K562 (cell line): ENCODE data around the gene PGAP2. TPM values are rescaled to one million over a fixed set of nuclear protein-coding genes. Genes with fewer than 3 reads are reported as not detected.
A peak's percentile ranks its signal among the peaks of the same experiment; 100 is the strongest.

Experiments
- ATAC-seq: fragments of 200-7000 bp; cut with Tn5 transposase; 3 replicates; pipeline ENCODE4 v1.9.1; 2020; ENCODE audit warnings: moderate library complexity
- BruUV-seq: library from RNA; stranded (reverse); fragments of 400-500 nt; replicated peaks from 2 replicates; lab custom pipeline; 2021; lab: Mats Ljungman, UMichigan
- CTCF ChIA-PET: fragments of 300-600 bp; formaldehyde crosslinking; extraction: SDS; loops from one replicate; lab custom pipeline; 2021; ENCODE audit warnings: low intra/inter-chr PET ratio; lab: Yijun Ruan, JAX
- POLR2A ChIA-PET: fragments of 300-600, 350-650 bp; sonication (Branson Sonifier 250); formaldehyde crosslinking; extraction: SDS; loops from one replicate; lab custom pipeline; 2021; ENCODE audit warnings: antibody characterized with exemption, inconsistent platforms; lab: Yijun Ruan, JAX
- DNase-seq, 4 experiments: peaks; one replicate each; pipeline versions ENCODE4 v3.0.0 to v3.0.0-alpha.2; 2011 to 2018; ENCODE audit warnings: low spot score in 3 of 4, mixed read lengths in 3 of 4; ENCODE audit errors: extremely low read depth in 1 of 4
- FAIRE-seq: peaks from 2 replicates; lab custom pipeline; 2011; peaks lifted over from hg19 to GRCh38; lab: Jason Lieb, UNC
- H2AFZ ChIP-seq: 2 replicates; pipeline ENCODE4 v1.6.0; 2011; ENCODE audit warnings: low read depth, low read length, control low read depth, inconsistent platforms
- H3K27ac ChIP-seq: fragments of 200-600 bp; 3 replicates; pipeline ENCODE4 v1.8.0; 2011; ENCODE audit warnings: low read depth, mild to moderate bottlenecking, control low read depth, inconsistent platforms, low read length, moderate library complexity, mixed read lengths; ENCODE audit errors: extremely low read depth
- H3K27me3 ChIP-seq, 2 experiments: fragments of 300-600 bp in 1 of 2; 2 replicates in 1 of 2; 3 replicates in 1 of 2; pipeline versions ENCODE4 v1.6.0 to v1.8.0; 2011; ENCODE audit warnings: inconsistent platforms in 2 of 2, low read length in 2 of 2, mild to moderate bottlenecking in 1 of 2, mixed read lengths in 1 of 2, moderate library complexity in 1 of 2; ENCODE audit not compliant: control insufficient read depth in 2 of 2, insufficient read depth in 2 of 2
- H3K36me3 ChIP-seq: fragments of 300-600 bp; 3 replicates; pipeline ENCODE4 v1.8.0; 2011; ENCODE audit warnings: mild to moderate bottlenecking, low read length, inconsistent platforms; ENCODE audit not compliant: control insufficient read depth, insufficient read depth
- H3K4me1 ChIP-seq, 2 experiments: fragments of 200-600 bp in 1 of 2; replicated peaks in 1 of 2; 2 replicates in 1 of 2; 3 replicates in 1 of 2; pipeline versions ENCODE4 v1.5.1 to v1.8.0; 2011; ENCODE audit warnings: inconsistent platforms in 2 of 2, low read length in 2 of 2, mild to moderate bottlenecking in 1 of 2, mixed read lengths in 1 of 2, moderate library complexity in 1 of 2; ENCODE audit not compliant: control insufficient read depth in 2 of 2, insufficient read depth in 2 of 2
- H3K4me2 ChIP-seq: 2 replicates; pipeline ENCODE4 v1.6.1; 2011; ENCODE audit warnings: low read length, control low read depth, inconsistent platforms, mixed read lengths; ENCODE audit not compliant: insufficient read depth
- H3K4me3 ChIP-seq: fragments of 200-600 bp; sonication (generic), shearing (Covaris generic); 2 replicates; pipeline ENCODE4 v1.5.1; 2016; ENCODE audit warnings: control low read depth, inconsistent platforms
- H3K79me2 ChIP-seq: fragments of 200-600 bp; 3 replicates; pipeline ENCODE4 v1.8.0; 2011; ENCODE audit warnings: low read length, inconsistent platforms; ENCODE audit not compliant: control insufficient read depth, insufficient read depth
- H3K9ac ChIP-seq, 2 experiments: 2 replicates each; pipeline versions ENCODE4 v1.6.0 to v1.6.1; 2011; ENCODE audit warnings: low read depth in 2 of 2, low read length in 2 of 2, control low read depth in 1 of 2, inconsistent platforms in 1 of 2, mild to moderate bottlenecking in 1 of 2, mixed read lengths in 1 of 2; ENCODE audit not compliant: insufficient read depth in 1 of 2
- H3K9me1 ChIP-seq: one replicate; pipeline ENCODE4 v1.6.0; 2011; ENCODE audit warnings: inconsistent platforms, mild to moderate bottlenecking, low read length, moderate library complexity; ENCODE audit not compliant: control insufficient read depth, insufficient read depth
- H3K9me3 ChIP-seq: replicated peaks from 2 replicates; pipeline ENCODE4 v1.5.1; 2011; ENCODE audit warnings: low read depth, low read length, inconsistent platforms; ENCODE audit not compliant: control insufficient read depth, insufficient read depth
- H4K20me1 ChIP-seq: replicated peaks from 2 replicates; pipeline ENCODE4 v1.6.1; 2011; ENCODE audit warnings: low read length, inconsistent platforms, mixed read lengths; ENCODE audit not compliant: control insufficient read depth, insufficient read depth
- CBFB ChIP-seq: sonication (generic); formaldehyde crosslinking; IDR thresholded peaks from 2 replicates; pipeline ENCODE4 v1.4.0; 2020; ENCODE audit warnings: mild to moderate bottlenecking, missing genetic modification reagents
- CHD2 ChIP-seq: IDR thresholded peaks from 2 replicates; pipeline ENCODE4 v1.6.1; 2011; ENCODE audit warnings: low read depth, low read length
- CREM ChIP-seq: IDR thresholded peaks from 2 replicates; pipeline ENCODE4 v1.6.1; 2014; ENCODE audit warnings: antibody characterized with exemption, low read depth
- EHMT2 ChIP-seq: fragments of 450-650 bp; IDR thresholded peaks from 2 replicates; pipeline ENCODE4 v1.6.1; 2018; ENCODE audit warnings: antibody characterized with exemption
- FOXK1 ChIP-seq: sonication (generic); formaldehyde crosslinking; IDR thresholded peaks from 2 replicates; pipeline ENCODE4 v1.8.0; 2022; ENCODE audit warnings: missing genetic modification reagents, mild to moderate bottlenecking, borderline replicate concordance
- KLF1 ChIP-seq: fragments of 450-650 bp; IDR thresholded peaks from 2 replicates; pipeline ENCODE4 v1.6.1; 2016; ENCODE audit warnings: missing genetic modification characterization, missing compliant biosample characterization
- MECOM ChIP-seq: fragments of 250-450 bp; sonication (Bioruptor Pico); IDR thresholded peaks from 2 replicates; pipeline ENCODE4 v1.8.0; 2022; ENCODE audit warnings: inconsistent platforms
- NBN ChIP-seq: fragments of 450-650 bp; IDR thresholded peaks from 2 replicates; pipeline ENCODE4 v1.6.1; 2016; ENCODE audit warnings: low read depth, mild to moderate bottlenecking
- RFX5 ChIP-seq: IDR thresholded peaks from 2 replicates; pipeline ENCODE4 v1.6.1; 2011; ENCODE audit warnings: low read depth, mild to moderate bottlenecking, improper control_type of control experiment, low read length
- STAT5A ChIP-seq: IDR thresholded peaks from 2 replicates; pipeline ENCODE4 v1.6.1; 2012; ENCODE audit warnings: low read length, inconsistent platforms, borderline replicate concordance
- THRAP3 ChIP-seq: fragments of 450-650 bp; IDR thresholded peaks from 2 replicates; pipeline ENCODE4 v1.6.1; 2016; ENCODE audit warnings: mild to moderate bottlenecking, inconsistent platforms, borderline replicate concordance
- ZKSCAN8 ChIP-seq: fragments of 200-800 bp; sonication (Bioruptor generic); IDR thresholded peaks from 2 replicates; pipeline ENCODE4 v1.6.1; 2016; ENCODE audit warnings: missing genetic modification characterization, missing compliant biosample characterization
- ZNF121 ChIP-seq: sonication (generic); formaldehyde crosslinking; conservative IDR thresholded peaks from 2 replicates; pipeline ENCODE4 v1.8.0; 2022; ENCODE audit warnings: missing genetic modification reagents
- ZNF384 ChIP-seq: IDR thresholded peaks from 2 replicates; pipeline ENCODE4 v1.6.1; 2012; ENCODE audit warnings: low read depth, low read length, improper control_type of control experiment
- ZNF436 ChIP-seq: fragments of 250-450, 450-650 bp; sonication (Bioruptor Pico); formaldehyde crosslinking; IDR thresholded peaks from 2 replicates; pipeline ENCODE4 v1.7.0; 2020; ENCODE audit warnings: mild to moderate bottlenecking
- WGBS: fragments of 100-300 bp; shearing (Covaris generic); methylation state at CpG from one replicate; pipeline ENCODE4 v1.1.6; 2016; ENCODE audit warnings: low coverage, mixed read lengths; ENCODE audit not compliant: insufficient coverage; ENCODE audit errors: missing lambda C conversion rate; 5-methylcytosine and 5-hydroxymethylcytosine counted together
- in situ Hi-C: fragments of 300-500 bp; cut with MboI; formaldehyde crosslinking; loops from 4 replicates; pipeline ENCODE4 v1.15.0; 2018; ENCODE audit warnings: inconsistent platforms, mixed read lengths
- intact Hi-C: fragments of 100-400 bp; cut with micrococcal nuclease; formaldehyde crosslinking; loops from 2 replicates; pipeline ENCODE4 v1.14.2; 2022
- polyA plus RNA-seq, 8 experiments: library from polyadenylated mRNA; depleted of rRNA in 4 of 8; stranded (reverse) in 5 of 8; unstranded in 3 of 8; fragments of >200 nt; fragmentation: Nextera tagmentation in 2 of 8; fragmentation: Illumina TruSeq in 1 of 8; extraction: Ambion mirVana in 2 of 8; extraction: Trizol in 1 of 8; gene quantifications; 2 replicates each; pipeline versions ENCODE4 v1.2.1 to v1.2.3, GENCODE V29; 2011 to 2014; ENCODE audit warnings: inconsistent platforms in 1 of 8, missing spikeins in 1 of 8
- total RNA-seq, 7 experiments: library from RNA; depleted of rRNA in 6 of 7; stranded (reverse); fragments of >200 nt in 6 of 7; fragmentation: Illumina TruSeq in 2 of 7; extraction: Trizol in 2 of 7; gene quantifications; 2 replicates each; pipeline versions ENCODE4 v1.2.1 to v1.2.3, GENCODE V29; 2011 to 2021; ENCODE audit warnings: low replicate concordance in 1 of 7
- TF ChIP-seq, protein P1 (sequence below), 3 experiments: IDR thresholded peaks in 2 of 3; conservative IDR thresholded peaks in 1 of 3; 2 replicates each; pipeline ENCODE4 v1.5.1; 2011 to 2012; ENCODE audit warnings: low read length in 3 of 3, mild to moderate bottlenecking in 3 of 3, control low read depth in 2 of 3, improper control_type of control experiment in 1 of 3, inconsistent platforms in 1 of 3, low read depth in 1 of 3, mixed read lengths in 1 of 3, moderate library complexity in 1 of 3; ENCODE audit not compliant: insufficient read depth in 2 of 3

The PGAP2 gene
- total and polyA plus RNA-seq, 9 of the 15 experiments (the other 6 are each of a cell fraction or from before 2014, with no cell fraction given), result 17.9 to 47.2 (median 33.7) TPM

DNA sequence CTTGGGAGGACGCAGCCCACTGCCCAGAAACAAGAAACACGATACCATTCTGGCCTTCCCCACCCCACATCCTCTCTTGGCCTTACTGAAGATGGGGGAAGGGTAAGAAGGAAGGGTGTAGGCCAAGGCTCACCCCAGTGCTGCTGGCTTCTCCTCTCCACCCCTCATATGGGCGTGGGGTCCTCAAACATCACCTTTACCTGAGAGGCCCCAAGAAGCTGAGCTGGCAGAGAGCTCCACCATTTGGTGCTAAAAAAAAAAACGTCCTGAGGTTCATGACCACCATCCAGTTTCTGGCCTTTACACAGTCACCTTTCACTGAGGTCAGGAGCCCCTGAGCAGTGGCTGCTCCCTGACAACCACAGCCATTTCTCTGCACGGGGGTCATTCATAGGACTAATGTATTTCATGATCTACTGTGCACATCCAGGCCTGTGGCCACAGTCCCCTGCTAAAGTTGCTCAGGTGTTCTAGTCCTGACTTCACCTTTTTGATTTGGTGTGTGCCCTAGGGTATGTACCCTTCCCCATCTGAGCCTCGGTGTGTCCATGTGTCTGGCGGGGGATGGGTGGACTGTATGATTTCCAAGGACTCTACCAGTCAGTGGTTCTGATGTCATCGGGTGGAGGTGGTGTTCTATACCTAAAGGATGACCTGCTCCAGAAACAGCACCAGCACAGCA is 17.3 kb downstream of the PGAP2 start (continued):
- TF ChIP-seq KLF1 (tag), result no peak
- TF ChIP-seq NBN, result no peak
- TF ChIP-seq EHMT2, result no peak
- TF ChIP-seq CHD2, result peak; percentile 49; the same call in 1 of the 2 replicates
- TF ChIP-seq ZNF121 (CRISPR knock-in tag), result no peak
- TF ChIP-seq THRAP3, result no peak

DNA sequence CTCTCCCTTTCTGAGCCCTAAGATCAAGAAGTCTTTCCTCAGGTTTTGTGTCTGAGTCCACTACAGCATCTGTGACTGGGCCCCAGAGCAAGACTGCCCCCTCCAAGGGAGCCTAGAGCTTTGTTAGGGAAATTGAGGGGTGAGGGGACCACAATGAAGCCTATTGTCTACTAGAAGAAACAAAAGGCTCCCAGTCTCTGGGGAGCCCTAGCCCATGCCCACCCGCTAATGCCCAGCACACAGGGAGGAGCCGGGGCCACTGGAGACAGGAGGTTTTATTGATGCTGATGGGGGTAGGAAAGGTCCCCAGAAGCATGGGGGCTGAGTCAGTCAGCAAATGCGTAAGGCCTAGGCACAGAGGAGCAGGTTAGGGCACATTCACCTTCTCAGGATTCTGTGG is 18.4 kb downstream of the PGAP2 start:
- 96% methylated on average over 3 of the region's 3 CpGs for WGBS

More for the DNA sequence above, 18.4 kb downstream of the PGAP2 start:
- H3K27ac ChIP-seq, result peak overlapping the region; percentile 60; the same call in 2 of the 3 replicates
- no peaks in the 10 kb centered on the region for H3K27me3 ChIP-seq
- ChIA-PET POLR2A (interaction anchor here (0.7 to 2.8 kb wide), 7 partner anchors 10 to 1641 kb away, joined by 3 to 18 read pairs (median 3); partner anchors contain the start of genes RHOG and STIM1), CTCF (interaction anchor here (0.7 kb wide), 1 partner anchor 218 kb away, joined by 3 read pairs; no protein-coding TSS in a partner anchor)
- no peak overlapping the region for H2AFZ ChIP-seq
- peaks cover 80% of the 10 kb centered on the region for H3K36me3 ChIP-seq
- peaks cover 5% of the 10 kb centered on the region for H3K9me1 ChIP-seq
- H4K20me1 ChIP-seq, result no peaks in the 10 kb centered on the region
- peak in 1 of 4 experiments; percentile 15 for DNase-seq
- intact Hi-C loops (no loop called here), in situ Hi-C loops (no loop called here)
- FAIRE-seq, result no peak
- H3K79me2 ChIP-seq, result peaks cover 61% of the 10 kb centered on the region
- no peak overlapping the region for H3K4me3 ChIP-seq
- peaks cover 34 to 37% of the 10 kb centered on the region in 2 experiments for H3K4me1 ChIP-seq
- no peak for TF ChIP-seq ZKSCAN8
- TF ChIP-seq, protein P1, sequence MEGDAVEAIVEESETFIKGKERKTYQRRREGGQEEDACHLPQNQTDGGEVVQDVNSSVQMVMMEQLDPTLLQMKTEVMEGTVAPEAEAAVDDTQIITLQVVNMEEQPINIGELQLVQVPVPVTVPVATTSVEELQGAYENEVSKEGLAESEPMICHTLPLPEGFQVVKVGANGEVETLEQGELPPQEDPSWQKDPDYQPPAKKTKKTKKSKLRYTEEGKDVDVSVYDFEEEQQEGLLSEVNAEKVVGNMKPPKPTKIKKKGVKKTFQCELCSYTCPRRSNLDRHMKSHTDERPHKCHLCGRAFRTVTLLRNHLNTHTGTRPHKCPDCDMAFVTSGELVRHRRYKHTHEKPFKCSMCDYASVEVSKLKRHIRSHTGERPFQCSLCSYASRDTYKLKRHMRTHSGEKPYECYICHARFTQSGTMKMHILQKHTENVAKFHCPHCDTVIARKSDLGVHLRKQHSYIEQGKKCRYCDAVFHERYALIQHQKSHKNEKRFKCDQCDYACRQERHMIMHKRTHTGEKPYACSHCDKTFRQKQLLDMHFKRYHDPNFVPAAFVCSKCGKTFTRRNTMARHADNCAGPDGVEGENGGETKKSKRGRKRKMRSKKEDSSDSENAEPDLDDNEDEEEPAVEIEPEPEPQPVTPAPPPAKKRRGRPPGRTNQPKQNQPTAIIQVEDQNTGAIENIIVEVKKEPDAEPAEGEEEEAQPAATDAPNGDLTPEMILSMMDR (IDR thresholded peaks at IDR 0.05 in 2 of 3, conservative IDR thresholded peaks at IDR 0.05 in 1 of 3; ENCODE audit: insufficient read depth in 2 of 3, low read depth in 1 of 3, low read length in 3 of 3), result no peak
- no peak for TF ChIP-seq ZNF384
- TF ChIP-seq CBFB (CRISPR knock-in tag), result no peak
- no peak for TF ChIP-seq STAT5A
- TF ChIP-seq MECOM (CRISPR knock-in tag), result 0 out of 2 replicates have a peak, but pooled peaks have one; percentile 6
- TF ChIP-seq RFX5, result no peak
- no peak for TF ChIP-seq CREM
- TF ChIP-seq FOXK1 (CRISPR knock-in tag), result 0 out of 2 replicates have a peak, but pooled peaks have one; percentile 18
- no peak for TF ChIP-seq ZNF436 (CRISPR knock-in tag)
- H3K4me2 ChIP-seq, result no peak overlapping the region
- no peak for ATAC-seq
- BruUV-seq, result no TSS peak
- H3K9me3 ChIP-seq, result no peaks in the 10 kb centered on the region
- H3K9ac ChIP-seq, result peak overlapping the region in 1 of 2 experiments; percentile 47; a peak in 1 of 4 replicates
